Hematopoietic multipotent progenitor cell treated with erythropoietin and hydrocortisone succinate and interleukin-3 and kit ligand, for 17 days (in vitro differentiated cells): ENCODE measurements around the gene DTNB.

Experiments used
- DNase-seq: peaks from one replicate; pipeline ENCODE4 v3.0.0-alpha.2; 2015; ENCODE audit warnings: low spot score

DTNB gene

DNA sequence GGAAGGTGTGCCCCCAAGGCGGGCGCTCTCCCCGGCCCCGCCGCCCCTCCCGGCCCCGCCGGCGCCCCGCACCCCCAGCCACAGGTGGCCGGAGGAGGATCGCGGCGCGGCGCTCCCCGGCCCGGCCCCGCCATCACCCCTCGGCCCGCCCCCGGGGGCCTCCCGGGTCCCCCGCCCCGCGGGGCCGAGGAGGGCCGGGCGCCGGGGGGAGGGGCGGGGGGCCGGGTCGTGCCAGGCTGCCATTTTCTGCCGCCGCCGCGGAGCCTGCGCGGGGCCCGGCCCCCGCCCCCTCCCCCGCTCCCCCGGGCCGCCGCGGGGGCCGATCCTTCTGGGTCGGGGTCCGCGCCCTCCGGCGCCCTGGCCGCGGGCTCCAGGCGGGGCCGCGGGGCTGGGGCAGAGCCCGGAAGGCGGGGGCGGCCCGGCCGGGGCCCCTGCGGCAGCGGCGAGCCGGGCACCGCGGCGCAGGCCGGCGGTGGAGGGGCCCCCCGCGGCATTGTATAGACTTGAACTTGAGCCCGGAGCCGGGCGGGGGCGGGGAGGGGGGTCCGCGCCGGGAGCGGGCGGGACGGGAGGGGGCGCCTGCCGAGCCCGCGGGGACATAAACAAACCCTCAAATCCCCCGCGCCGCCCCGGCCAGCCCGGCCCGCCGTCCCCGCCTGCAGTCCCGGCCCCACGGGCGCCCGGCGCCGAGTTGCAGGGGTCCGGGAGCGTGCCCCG lies 332.2 kb downstream of the DTNB start:
- DNase-seq, result no peak

DNA sequence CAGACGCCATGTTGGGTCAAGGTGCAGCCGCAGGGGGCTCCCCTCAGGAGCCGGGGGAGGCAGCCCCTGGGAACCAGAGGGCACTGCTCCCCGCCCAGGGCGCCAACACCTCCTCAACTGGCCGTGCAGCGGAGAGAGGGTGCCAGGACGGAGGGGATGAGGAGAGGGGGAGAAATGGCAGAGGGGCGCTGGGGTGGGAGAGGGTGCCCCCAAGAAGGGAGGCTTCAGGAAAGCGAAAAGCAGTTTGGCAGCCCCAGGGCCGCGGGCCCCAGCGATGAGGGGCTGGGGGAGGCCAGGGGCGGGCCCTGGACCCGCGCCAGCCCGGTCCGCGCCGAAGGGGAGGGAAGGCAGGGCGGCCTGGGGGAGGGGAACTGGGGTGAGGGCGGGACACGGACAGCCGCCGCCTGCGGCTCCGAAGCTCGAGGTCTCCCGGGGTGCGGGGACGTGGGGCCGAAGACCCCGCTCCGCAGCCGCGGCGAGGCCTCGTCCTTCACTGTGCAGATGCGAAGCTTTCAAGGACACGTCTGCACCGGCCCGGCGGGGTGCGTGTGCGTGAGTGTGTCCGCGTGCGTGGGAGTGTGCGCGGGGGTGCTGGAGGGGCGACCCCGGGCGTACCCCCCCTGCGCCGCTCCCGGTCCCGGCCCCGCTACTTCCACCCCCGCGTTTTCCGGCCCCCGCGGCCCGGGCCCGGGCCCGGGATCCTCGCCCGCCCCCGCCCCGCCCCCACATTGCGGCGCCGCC lies 333.0 kb downstream of the DTNB start:
- DNase-seq, result no peak

DNA sequence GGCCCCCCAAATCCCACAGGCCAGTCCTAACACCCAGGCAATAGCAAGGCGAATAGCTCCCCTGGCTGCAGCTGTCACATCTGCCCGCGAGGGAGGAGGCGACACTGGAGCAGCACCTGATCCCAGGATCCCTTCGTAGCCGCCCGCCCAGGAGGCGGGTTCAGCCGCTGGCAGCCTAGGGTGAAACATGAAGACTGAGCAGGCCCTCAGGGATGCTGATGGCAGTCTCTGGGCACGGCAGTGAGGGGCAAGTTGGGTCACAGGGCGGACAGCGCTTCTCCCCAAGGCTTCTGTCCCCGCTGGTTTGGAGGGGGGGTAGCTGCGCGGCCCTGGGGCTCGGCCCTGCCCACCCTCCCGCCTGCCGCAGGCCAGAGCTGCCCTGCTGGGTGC lies 333.6 kb downstream of the DTNB start:
- DNase-seq, result no peak

GRCh38 chr2:25339211-25339674 lies 334.1 kb downstream of the DTNB start:
- DNase-seq, result no peak

DNA sequence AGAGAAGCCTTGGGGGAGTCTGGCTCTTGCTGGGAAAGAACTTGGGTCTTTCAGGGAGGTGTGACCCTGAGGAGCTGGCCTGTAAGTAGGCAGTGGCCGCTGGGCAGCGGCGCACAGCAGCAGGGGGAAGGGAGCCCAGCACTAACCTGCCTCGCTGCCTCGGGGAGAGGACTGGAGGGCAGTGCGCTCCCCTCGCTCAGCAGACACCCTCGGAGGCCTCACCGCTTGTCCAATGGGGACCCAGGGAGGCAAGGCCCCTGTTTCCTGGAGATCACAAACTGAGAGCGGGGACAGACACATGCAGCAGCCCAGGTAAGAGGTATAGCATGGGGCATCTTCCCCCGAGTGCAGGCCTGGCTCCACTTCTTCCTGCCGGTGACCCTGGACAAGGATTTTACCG lies 335.0 kb downstream of the DTNB start:
- DNase-seq, result no peak

- no peak for DNase-seq
Observed at GRCh38 chr2:25337891-25338290, 335.5 kb downstream of the DTNB start.

GRCh38 chr2:25337276-25337675 lies 336.1 kb downstream of the DTNB start:
- DNase-seq, result no peak

DNA sequence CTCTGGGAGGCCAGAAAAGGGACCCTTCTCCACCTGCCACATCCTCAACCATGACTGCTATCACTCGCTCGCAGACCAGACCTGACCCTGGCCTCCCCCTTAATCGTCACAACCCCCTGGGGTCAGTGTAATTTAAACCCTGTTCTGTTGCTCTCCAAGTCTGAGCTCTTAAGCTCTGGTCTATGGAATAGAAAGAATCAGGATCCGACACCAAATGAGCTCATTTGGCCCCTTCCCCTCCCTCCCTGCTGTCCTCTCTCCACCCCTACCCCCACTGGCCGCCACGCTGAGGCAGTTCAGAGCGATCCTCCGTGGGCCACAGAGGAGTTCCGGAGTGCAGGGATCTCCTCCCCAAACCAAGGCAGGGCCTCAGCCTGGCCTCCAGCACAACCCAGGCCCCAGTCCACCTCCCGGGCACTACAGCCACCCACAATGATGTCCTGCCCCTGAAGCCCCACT lies 337.0 kb downstream of the DTNB start:
- DNase-seq, result no peak

DNA sequence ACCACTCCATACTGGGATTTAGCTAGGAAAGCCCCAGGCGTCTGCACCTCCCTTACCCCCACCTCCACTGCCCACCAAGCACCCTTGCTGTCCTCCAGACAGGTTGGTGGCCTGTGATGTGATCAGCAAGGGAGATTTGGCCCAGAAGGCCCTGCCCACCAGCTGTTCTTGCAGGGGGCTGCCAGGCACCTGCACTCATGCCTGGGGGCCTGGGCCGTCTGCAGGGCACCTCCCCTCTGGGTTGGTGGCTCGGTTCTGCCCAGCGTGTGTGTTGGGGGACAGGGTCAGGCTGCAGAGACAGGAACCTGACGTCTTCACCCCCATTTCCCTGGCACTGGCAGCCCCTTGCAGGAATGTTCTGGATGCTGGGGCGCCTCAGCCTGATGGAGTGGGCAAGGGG lies 337.4 kb downstream of the DTNB start:
- no peak for DNase-seq

GRCh38 chr2:25335204-25335603 lies 338.2 kb downstream of the DTNB start:
- no peak for DNase-seq

GRCh38 chr2:25334482-25334881 lies 338.9 kb downstream of the DTNB start:
- DNase-seq, result no peak

- no peak for DNase-seq
Observed at GRCh38 chr2:25333981-25334380, 339.4 kb downstream of the DTNB start.

GRCh38 chr2:25332571-25332970 lies 340.8 kb downstream of the DTNB start:
- DNase-seq, result no peak

DNA sequence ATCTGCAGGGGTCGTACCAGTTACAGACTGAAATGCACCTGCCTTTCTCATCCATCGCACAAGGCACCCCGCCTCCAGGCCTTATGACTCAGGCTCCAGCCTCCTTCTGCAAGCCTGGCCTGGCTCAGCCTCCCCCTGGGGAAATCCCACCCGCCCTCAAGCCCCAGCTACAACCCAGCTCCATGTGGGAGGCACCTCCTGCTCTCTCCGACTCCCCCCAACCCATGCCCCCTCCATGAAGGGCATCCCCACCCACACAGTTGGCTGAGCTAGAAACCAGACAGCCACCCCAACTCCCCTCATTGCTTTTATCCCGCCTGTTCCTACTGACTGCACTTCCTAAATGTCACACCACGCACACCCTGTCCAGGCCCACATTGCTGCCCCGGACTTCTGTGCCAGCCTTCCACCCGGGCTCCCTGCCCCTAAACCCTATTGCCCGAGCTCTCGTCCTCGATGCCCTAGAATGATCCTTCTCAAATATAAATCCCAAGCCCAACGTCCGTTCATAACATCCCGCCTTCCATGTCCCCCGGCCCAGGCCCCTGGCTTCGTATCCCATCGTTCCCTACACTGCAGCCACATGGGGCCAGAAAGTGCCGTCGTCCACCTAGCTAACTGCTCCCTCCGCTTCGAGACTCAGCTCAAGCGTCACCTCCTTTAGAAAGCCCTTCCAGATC lies 341.6 kb downstream of the DTNB start:
- DNase-seq, result no peak

- no peak for DNase-seq
Observed at GRCh38 chr2:25330937-25331336, 342.4 kb downstream of the DTNB start.

GRCh38 chr2:25330273-25330672 lies 343.1 kb downstream of the DTNB start:
- no peak for DNase-seq

DNA sequence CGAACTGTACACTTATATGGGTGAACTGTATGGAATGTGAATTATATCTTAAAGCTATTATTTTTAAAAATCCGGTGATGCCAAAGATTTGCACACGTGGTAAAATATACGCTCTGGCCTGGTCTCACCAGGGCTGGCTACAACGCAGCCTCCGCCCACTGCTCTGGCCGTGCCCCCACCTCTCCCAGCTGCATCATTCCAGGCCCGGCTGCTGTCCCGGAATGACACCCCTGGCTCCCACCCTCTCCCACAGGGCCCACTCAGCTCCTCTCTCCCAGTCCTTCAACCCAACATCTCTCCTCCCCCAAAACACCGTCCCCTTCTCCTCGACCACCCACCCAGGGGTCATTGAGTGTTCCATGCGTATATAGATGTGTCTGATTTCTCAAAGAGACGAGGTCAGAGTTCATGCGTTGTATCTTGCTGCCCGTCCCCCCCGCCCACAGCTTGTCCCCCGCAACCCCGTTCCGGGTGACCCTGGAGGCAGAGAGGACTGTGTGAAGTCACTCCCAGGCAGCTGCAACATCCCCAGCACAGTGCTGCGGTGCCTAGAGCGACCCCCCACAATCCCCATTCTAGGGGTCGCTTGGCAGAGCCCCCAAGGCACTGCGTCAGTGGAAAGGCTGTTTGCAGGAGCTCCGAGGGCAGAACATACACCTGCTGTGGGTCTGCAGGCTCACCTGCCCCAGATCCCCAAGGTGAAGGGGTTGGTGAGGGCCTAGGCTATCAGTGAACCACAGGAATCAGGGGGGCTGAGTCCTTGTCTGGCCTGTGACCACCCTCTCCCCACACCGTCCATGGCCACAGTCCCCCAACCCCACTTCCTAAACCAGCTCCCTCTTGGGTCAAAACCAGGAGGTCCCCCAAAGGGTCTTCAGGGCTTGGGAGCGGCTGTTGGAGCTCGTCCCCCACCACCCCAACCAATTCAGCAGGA lies 345.0 kb downstream of the DTNB start:
- DNase-seq, result no peak
